PFSK-1 (cell line): ENCODE results near the gene COL25A1.

Source experiments
- FOXP2 ChIP-seq: optimal IDR thresholded peaks from 2 replicates; pipeline ENCODE3; 2011; ENCODE audit warnings: borderline replicate concordance, control low read depth, inconsistent platforms; ENCODE audit not compliant: insufficient read depth; ENCODE audit errors: extremely low read length, extremely low read depth
- POLR2AphosphoS5 ChIP-seq: IDR thresholded peaks from 2 replicates; pipeline ENCODE4 v1.6.1; 2012; ENCODE audit warnings: low read depth, mild to moderate bottlenecking, control low read depth, low read length, moderate library complexity
- REST ChIP-seq, 2 experiments: IDR thresholded peaks; 2 replicates each; pipeline versions ENCODE4 v1.6.1 to v1.8.0; 2011 to 2012; ENCODE audit warnings: low read depth in 2 of 2, low read length in 2 of 2, control low read depth in 1 of 2, inconsistent platforms in 1 of 2, mild to moderate bottlenecking in 1 of 2, moderate library complexity in 1 of 2; ENCODE audit not compliant: insufficient read depth in 1 of 2
- SIN3A ChIP-seq: IDR thresholded peaks from 2 replicates; pipeline ENCODE4 v1.6.1; 2012; ENCODE audit warnings: mild to moderate bottlenecking, low read length, moderate library complexity, borderline replicate concordance; ENCODE audit not compliant: insufficient read depth
- TAF1 ChIP-seq: IDR thresholded peaks from 2 replicates; pipeline ENCODE4 v1.6.1; 2012; ENCODE audit warnings: low read length, control low read depth, borderline replicate concordance; ENCODE audit not compliant: insufficient read depth

The COL25A1 gene

GRCh38 chr4:108943976-108944591 lies 358.4 kb downstream of the COL25A1 start:
- no peak for TF ChIP-seq SIN3A
- no peak for TF ChIP-seq POLR2AphosphoS5
- no peak for TF ChIP-seq FOXP2
- TF ChIP-seq TAF1, result no peak
- TF ChIP-seq REST (IDR thresholded peaks at IDR 0.05; ENCODE audit: insufficient read depth in 1 of 2, low read depth in 2 of 2, low read length in 2 of 2), result no peak

GRCh38 chr4:108943371-108943770 lies 359.1 kb downstream of the COL25A1 start:
- TF ChIP-seq POLR2AphosphoS5 (no peak), REST (IDR thresholded peaks at IDR 0.05; ENCODE audit: insufficient read depth in 1 of 2, low read depth in 2 of 2, low read length in 2 of 2) (no peak), TAF1 (no peak), SIN3A (no peak), FOXP2 (no peak)

GRCh38 chr4:108941904-108942430 lies 360.5 kb downstream of the COL25A1 start:
- TF ChIP-seq FOXP2 (no peak), REST (IDR thresholded peaks at IDR 0.05; ENCODE audit: insufficient read depth in 1 of 2, low read depth in 2 of 2, low read length in 2 of 2) (no peak), POLR2AphosphoS5 (no peak)

GRCh38 chr4:108940634-108941033 lies 361.8 kb downstream of the COL25A1 start:
- TF ChIP-seq SIN3A, result no peak

- TF ChIP-seq TAF1 (no peak), FOXP2 (no peak), SIN3A (no peak), REST (IDR thresholded peaks at IDR 0.05; ENCODE audit: insufficient read depth in 1 of 2, low read depth in 2 of 2, low read length in 2 of 2) (no peak), POLR2AphosphoS5 (no peak)
Measured at GRCh38 chr4:108940149-108940548, 362.3 kb downstream of the COL25A1 start.
